ENCODE measurements around the gene PIK3C2A. TPM values are rescaled to one million over a fixed set of nuclear protein-coding genes. Genes with fewer than 3 reads are reported as not detected.

Gene PIK3C2A
- total RNA-seq, 1 donor from 2014 or later: 96.8 TPM

- Histone ChIP-seq H3K27me3 (no peaks in the 10 kb centered on the region), H3K9me3 (no peaks in the 10 kb centered on the region), H3K27ac (no peak overlapping the region), H3K36me3 (peaks cover 31% of the 10 kb centered on the region), H3K4me3 (no peak overlapping the region), H3K4me1 (no peaks in the 10 kb centered on the region)
- TF ChIP-seq, protein P1, sequence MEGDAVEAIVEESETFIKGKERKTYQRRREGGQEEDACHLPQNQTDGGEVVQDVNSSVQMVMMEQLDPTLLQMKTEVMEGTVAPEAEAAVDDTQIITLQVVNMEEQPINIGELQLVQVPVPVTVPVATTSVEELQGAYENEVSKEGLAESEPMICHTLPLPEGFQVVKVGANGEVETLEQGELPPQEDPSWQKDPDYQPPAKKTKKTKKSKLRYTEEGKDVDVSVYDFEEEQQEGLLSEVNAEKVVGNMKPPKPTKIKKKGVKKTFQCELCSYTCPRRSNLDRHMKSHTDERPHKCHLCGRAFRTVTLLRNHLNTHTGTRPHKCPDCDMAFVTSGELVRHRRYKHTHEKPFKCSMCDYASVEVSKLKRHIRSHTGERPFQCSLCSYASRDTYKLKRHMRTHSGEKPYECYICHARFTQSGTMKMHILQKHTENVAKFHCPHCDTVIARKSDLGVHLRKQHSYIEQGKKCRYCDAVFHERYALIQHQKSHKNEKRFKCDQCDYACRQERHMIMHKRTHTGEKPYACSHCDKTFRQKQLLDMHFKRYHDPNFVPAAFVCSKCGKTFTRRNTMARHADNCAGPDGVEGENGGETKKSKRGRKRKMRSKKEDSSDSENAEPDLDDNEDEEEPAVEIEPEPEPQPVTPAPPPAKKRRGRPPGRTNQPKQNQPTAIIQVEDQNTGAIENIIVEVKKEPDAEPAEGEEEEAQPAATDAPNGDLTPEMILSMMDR (IDR thresholded peaks at IDR 0.05): no peak
- ATAC-seq (no peak), DNase-seq (no peak)
- intact Hi-C loops (cut with DNase I): no loop called here
Measured at GRCh38 chr11:17186932-17187692, 20.7 kb downstream of the PIK3C2A start.

GRCh38 chr11:17185938-17186337, 21.8 kb downstream of the PIK3C2A start:
- Histone ChIP-seq H3K9me3 (no peaks in the 10 kb centered on the region), H3K27ac (no peak overlapping the region), H3K4me1 (no peaks in the 10 kb centered on the region), H3K27me3 (no peaks in the 10 kb centered on the region), H3K36me3 (peaks cover 24% of the 10 kb centered on the region), H3K4me3 (no peak overlapping the region)
- DNase-seq (no peak), ATAC-seq (no peak)
- TF ChIP-seq, protein P1 (IDR thresholded peaks at IDR 0.05): no peak
- intact Hi-C loops (cut with DNase I): no loop called here

DNA sequence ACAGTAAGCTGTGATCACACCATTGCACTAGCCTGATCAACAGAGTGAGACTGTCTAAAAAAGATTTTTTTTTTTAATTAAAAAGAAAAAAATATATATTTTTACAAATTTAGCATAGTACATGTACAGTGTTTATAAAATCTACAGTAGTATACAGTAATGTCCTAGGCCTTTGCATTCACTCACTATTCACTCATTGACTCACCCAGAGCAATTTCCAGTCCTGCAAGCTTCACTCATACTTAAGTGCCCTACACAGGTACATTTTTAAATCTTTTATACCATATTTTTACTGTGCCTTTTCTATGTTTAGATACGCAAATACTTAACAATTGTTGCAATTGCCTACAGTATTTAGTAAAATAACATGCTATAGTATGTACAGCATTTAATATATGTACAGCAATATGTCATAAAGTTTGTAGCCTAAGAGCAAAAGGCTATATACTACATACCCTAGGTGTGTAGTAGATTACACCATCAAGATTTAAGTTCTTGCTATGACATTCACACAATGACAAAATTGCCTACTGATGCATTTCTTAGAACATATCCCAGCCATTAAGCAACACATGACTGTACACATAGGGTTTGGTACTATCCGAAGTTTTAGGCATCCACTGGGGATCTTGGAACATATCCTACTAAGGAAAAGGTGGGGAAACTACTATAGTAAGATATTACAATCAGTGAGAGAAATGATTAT, 22.8 kb downstream of the PIK3C2A start:
- peaks cover 23% of the 10 kb centered on the region for H3K36me3 ChIP-seq
- ATAC-seq (no peak), DNase-seq (no peak)
- TF ChIP-seq, protein P1 (IDR thresholded peaks at IDR 0.05): no peak
- intact Hi-C loops (cut with DNase I): no loop called here
- no peaks in the 10 kb centered on the region for H3K9me3 ChIP-seq
- H3K27me3 ChIP-seq: no peaks in the 10 kb centered on the region
- no peaks in the 10 kb centered on the region for H3K4me1 ChIP-seq
- no peak overlapping the region for H3K4me3 ChIP-seq
- no peak overlapping the region for H3K27ac ChIP-seq

DNA sequence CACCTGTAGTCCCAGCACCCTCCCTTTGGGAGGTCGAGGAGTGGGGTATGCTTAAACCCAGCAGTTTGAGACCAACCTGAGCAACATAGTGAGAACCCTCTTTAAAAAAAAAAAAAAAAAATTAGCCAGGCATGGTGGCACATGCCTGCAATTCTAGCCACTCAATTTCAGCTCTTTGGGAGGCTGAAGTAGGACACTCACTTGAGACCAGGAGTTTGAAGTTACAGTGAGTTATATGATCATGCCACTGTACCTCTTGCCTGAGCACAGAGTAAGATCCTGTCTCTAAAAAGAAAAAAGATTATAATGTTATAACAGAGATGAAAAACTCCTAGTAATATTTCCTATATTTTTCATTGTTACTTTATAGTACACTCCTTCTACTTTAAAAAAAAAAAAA, 23.9 kb downstream of the PIK3C2A start:
- H3K9me3 ChIP-seq: no peaks in the 10 kb centered on the region
- DNase-seq: no peak

GRCh38 chr11:17179970-17180369, 27.8 kb downstream of the PIK3C2A start:
- no peak for ATAC-seq
- Histone ChIP-seq H3K27ac (no peak overlapping the region), H3K36me3 (peaks cover 23% of the 10 kb centered on the region), H3K27me3 (no peaks in the 10 kb centered on the region), H3K4me3 (no peak overlapping the region), H3K4me1 (no peaks in the 10 kb centered on the region), H3K9me3 (no peaks in the 10 kb centered on the region)
- TF ChIP-seq, protein P1 (IDR thresholded peaks at IDR 0.05): no peak
- intact Hi-C loops (cut with DNase I): no loop called here
- no peak for DNase-seq

More for the DNA sequence above, 23.9 kb downstream of the PIK3C2A start:
- Histone ChIP-seq H3K27me3 (no peaks in the 10 kb centered on the region), H3K27ac (no peak overlapping the region), H3K36me3 (peaks cover 23% of the 10 kb centered on the region), H3K4me1 (no peaks in the 10 kb centered on the region), H3K4me3 (no peak overlapping the region)
- TF ChIP-seq, protein P1 (IDR thresholded peaks at IDR 0.05): no peak
- intact Hi-C loops (cut with DNase I): no loop called here
- ATAC-seq: peak; percentile 21
